Fibroblast of skin of back (primary cell): ENCODE measurements around the gene DLX1.
"Not testable (repeated sequence)": the region's sequence is repeated elsewhere in the genome, so short reads cannot be mapped to it uniquely, and the experiment has no call there.

Experiments
- DNase-seq: peaks from one replicate; pipeline ENCODE4 v3.0.0-alpha.2; 2013

DLX1 gene

GRCh38 chr2:172065111-172065510 lies 20.2 kb upstream of the DLX1 start:
- no peak for DNase-seq

GRCh38 chr2:172066394-172066886 lies 18.9 kb upstream of the DLX1 start:
- no peak for DNase-seq

GRCh38 chr2:172067905-172068304 lies 17.4 kb upstream of the DLX1 start:
- DNase-seq, result not testable (repeated sequence)

- no peak for DNase-seq
Measured at GRCh38 chr2:172070936-172071335, 14.4 kb upstream of the DLX1 start.

- DNase-seq, result no peak
Measured at GRCh38 chr2:172072303-172072702, 13.0 kb upstream of the DLX1 start.

GRCh38 chr2:172072706-172073105 lies 12.6 kb upstream of the DLX1 start:
- no peak for DNase-seq

DNA sequence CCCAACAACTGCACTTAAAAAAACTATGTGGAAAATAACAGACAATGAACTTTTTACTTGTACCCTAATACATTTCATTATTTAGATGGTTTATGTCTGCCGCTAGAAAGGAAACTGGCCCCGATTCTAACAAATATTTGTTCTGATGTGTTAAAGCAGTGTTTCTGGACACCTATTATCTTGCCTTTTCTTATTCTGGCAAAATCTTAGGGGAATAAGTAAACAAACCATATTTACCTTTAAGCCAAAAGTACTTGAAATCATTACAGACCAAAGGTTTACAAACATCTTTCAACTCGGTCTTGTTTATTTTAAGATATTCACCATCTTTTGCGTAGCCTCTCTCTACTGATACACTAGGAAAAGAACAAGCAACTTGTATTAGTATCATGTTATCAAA lies 11.8 kb upstream of the DLX1 start:
- DNase-seq, result no peak

GRCh38 chr2:172074254-172074653 lies 11.1 kb upstream of the DLX1 start:
- DNase-seq, result no peak

DNA sequence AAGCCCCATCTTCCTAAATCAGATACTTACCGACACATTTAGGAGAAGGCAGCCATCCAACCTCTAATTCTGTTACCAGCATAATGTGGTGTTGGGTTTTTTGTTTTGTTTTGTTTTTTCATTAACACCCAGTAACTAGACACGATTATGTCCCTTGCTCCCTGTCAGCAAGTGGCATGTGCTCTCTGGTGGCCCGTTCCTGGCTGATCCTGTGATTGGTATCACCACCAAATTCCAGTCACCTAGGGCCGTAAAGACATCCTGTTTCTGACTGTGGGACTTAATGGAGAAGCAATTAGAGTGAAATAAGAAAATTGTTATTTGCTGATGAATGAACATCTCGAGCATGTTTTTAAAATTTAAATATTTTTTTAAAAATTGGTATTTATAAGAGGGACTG lies 5.9 kb upstream of the DLX1 start:
- no peak for DNase-seq

DNA sequence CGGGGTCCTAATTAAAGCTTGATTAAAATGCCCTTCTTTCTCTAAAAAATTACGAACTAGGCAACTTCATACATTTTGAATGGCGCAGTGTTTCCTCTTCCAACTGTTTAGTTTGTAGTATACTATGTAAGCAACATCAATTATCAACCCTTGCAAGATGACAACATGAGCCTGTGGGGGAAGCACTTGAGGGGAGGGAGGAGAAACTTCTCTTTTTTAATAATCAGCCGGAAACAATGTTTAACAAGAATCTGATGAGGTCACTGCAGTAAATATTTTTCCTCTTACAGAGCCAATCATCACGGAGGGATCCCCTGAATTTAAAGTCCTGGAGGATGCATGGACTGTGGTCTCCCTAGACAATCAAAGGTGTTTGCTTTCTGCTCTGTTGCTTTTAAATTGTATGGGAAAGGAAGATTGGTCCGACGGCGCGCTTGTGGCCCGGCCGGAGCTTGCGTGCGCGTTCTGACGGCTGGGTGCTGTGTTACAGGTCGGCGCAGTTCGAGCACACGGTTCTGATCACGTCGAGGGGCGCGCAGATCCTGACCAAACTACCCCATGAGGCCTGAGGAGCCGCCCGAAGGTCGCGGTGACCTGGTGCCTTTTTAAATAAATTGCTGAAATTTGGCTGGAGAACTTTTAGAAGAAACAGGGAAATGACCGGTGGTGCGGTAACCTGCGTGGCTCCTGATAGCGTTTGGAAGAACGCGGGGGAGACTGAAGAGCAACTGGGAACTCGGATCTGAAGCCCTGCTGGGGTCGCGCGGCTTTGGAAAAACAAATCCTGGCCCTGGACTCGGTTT lies 5.3 kb upstream of the DLX1 start:
- DNase-seq, result no peak

GRCh38 chr2:172080641-172081220 lies 4.6 kb upstream of the DLX1 start:
- no peak for DNase-seq

GRCh38 chr2:172081221-172082022 lies 3.9 kb upstream of the DLX1 start:
- no peak for DNase-seq

DNA sequence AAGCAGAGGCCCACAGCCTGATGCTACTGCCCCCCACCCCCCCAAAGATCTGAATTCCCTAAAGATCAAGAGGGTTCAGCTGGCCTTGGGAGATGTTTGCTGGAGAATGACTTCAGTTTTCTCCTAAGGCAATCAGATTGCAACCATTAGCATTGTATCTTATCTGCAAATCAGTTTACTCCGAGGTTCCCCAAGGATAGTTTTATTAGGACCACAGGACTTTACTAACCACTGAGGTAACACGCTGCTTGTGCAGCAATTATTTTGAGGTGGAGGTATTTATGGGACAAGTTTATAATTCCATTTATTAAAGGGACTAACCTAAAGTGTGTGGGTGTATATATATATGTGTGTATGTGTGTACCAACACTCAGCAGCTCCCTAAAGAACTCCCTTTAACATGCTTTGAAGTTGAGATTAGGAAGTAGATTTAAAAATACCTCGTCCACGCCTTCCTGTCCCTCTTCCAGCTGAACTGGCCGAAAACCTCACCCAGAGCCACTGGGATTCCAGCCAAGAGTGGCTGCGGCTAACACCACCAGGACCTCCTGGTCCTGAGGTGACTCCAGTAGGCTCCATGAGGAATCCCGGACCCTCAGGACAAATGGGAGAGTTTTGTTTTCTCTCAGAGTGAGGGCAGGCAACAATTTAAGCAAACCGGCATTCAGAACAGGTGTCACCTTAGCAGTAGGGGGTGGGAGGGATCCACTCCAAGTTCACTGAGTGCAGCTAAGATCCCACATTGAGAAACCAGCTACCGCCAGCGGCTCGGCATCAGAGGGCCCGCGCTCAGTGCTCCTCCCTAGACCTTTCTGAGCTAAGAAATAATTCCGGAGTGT lies 3.0 kb upstream of the DLX1 start:
- DNase-seq, result no peak

DNA sequence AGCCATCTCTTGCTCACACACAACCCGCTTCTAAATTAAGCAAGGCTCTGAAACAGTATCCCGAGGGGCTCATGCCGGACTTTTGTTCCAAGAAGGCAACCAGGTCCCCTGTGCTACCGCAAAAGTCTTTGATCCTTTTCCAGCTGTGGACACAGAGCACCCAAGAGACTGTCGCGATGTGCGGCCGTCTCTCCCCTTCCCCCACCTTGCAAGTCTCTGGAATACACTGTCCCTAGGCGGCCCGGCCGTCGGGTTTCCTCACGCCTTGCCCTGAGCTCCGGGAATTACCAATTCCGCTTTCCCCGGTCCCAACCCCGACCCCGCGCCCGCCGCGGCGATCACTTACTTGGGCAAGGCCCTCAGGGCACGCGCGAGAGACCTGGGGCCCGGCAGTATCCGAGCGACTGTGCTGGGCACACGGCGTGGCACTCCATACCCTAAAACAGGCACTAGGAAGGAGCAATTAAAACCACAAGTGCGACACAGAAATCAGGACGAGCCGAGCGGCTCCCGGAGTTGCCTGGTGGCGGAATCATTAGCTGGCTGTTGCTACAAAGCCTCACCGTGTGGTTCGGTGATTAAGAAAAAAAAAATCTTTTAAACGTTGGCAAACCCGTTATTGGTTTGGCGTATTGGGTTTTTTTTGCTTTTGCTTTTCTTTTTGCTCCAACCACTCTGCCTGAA lies 2.2 kb upstream of the DLX1 start:
- no peak for DNase-seq

DNA sequence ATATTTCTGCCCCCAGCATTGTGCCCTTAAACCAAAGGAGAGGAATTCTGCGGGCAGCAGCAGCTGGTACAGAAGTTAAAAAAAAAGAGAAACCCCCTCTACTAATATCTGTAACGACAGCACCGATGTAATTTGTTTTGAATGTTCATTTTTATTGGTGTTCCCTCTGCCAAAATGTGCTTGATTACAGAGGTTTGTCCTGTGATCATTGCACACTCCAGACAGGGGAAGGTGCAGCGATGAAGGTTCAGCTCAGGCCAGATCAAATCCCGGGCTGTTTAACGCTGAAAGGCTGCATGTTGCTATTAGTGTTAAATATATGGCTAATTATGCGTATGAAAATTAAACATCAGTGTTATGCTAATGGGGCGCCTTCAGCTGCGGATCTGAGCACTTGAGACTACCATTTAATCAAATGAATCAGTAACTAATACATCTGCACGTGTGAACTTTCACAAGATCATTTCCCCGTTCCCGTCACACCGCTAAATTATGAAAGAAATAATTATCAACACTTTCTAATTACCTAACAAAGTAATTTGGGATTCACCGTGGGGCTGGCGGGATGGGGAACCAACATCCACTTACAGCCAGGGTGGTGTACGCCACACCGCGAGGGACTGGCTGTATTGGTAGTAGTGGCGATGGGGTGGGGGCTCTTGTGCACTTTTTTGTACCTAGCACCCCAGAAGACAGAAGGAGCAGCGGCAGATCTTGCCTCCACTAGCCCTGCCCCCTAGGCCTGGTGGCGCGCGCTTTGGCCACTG lies 1.5 kb upstream of the DLX1 start:
- DNase-seq, result no peak

- DNase-seq, result no peak
Measured at GRCh38 chr2:172084395-172084644, 987 bp upstream of the DLX1 start.

DNA sequence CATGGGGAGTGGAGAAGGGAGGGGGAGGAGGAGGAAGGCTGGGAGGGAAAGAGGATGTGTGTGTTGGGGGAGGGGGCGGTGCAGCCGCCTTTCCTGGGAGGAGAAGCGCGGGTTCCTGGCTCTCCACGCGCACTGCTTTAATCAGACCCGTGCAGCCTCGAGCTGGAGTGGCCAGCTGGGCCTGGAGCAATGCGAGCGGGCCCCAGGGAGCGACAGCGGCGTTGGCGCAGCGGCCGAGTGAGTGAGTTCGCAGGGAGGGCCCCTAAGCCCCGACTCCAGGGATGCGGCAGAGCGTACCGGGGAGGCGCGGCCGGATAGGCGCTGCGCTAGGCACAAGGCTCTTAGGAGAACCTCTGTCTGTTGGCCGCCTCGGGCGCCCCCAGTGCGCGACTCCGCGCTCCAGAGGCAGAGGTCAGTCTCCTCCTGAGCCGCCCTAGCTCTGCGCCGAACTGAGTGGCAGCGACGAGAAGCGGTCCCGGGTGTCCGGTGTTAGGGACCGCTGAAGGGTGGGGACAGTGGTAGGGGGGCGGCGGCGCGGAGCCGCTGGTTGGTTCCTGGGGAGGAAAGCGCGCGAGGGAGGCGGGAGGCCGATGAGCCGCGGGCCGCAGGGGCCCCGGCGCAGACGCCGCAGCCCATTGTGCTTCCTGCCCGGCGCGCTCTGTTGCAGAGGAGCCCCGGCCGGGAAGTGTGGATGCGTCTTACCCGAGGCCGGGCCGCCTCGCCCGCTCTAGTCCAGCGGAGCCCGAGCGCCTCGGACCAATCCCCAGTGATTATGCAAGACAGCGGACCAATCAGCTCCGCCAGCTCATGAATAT lies 455 bp upstream of the DLX1 start:
- DNase-seq, result peak; percentile 96

DNA sequence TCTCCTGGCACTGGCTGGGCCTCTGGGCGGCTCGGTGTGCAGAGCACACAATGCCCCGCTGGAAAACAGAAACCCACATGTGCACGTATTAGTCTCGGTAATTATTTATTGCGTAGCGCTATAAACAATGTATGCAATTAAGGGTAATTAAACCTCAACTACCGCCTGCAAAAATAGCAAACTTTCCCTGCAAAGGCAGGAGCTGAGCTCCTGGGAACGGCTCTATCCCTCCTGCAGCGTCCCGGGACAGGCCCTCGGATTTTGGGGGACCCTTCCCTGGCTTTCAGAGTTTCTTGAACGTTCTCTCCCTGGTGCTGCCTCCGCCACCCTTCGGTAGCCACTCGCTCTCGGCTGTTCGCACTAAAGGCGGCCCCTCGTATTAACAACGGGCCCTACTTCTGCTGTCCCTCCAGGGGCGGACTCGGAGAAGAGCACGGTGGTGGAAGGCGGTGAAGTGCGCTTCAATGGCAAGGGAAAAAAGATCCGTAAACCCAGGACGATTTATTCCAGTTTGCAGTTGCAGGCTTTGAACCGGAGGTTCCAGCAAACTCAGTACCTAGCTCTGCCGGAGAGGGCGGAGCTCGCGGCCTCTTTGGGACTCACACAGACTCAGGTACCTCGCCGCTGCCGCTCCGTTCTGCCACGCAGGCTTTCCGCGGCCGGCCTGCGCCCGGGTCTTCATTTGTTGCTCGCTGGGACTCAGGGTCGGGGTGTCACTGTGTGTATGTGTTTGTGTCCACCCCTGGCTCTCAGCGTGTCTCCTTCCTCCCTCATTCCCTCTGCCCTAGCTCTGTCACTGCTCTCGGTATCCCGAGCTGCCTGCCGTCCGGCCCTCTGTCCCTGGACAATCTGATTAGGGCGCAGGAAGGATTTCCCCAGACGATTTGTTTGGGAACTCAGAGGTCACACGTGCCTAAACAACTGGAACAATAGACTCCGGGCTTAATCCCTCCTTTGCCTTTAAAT lies 1.2 kb downstream of the DLX1 start:
- DNase-seq, result no peak

DNA sequence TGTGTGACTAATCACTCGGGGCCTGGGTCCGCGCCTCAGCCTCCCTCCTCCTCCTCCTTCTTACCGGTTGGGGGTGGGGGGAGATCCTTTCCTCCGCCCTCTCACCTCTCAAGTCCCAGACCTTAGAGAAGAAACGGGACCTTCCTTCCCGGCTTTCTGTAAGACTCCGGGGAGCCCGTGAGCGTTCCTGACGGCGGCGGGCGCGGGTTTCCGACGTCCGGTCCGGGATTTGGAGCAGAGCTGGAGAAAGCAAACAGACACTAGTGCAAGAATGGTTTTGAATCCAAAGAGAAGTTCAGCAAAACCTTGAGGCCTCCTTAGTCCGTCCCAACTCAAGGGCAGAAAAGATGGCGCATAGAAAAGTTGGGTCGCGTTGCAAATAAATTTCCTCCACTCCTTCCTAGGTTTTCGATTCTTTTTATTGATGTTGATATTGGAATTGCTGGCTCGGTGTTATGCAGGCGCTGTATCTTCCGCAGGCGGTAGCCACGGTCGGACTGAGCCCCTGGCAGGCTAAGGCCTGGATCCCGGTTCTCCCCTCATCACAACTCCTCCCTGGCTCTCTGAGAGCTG lies 2.0 kb downstream of the DLX1 start:
- no peak for DNase-seq
